ENCODE results near the gene FCN3.

The FCN3 gene

DNA sequence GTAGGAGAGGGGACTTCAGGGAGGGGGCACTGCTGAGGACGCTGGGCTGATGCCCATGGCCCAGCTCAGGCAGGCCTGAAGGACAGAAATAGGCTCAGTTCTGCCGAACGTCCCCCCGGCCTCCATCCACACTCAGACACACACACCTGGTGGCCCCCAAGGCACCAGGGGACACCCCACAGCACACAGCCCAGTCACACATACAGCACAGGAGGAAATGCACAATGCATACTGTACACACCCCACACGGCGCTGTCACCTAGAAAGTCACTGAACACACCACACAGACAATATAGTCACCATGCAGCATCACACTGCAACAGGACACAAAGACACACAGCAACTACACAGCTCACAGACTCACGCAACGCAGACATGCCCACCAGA lies 32.2 kb downstream of the FCN3 start:
- Histone ChIP-seq H3K4me2 (ENCODE audit: low read length) (peak overlapping the region; percentile 97), H2AFZ (ENCODE audit: low read depth, low read length) (peak overlapping the region; percentile 62; the same call in 1 of the 2 replicates), H3K4me3 (ENCODE audit: low read length) (peak overlapping the region; percentile 91), H3K36me3 (replicated peaks; ENCODE audit: low read depth, low read length) (no peaks in the 10 kb centered on the region), H4K20me1 (ENCODE audit: insufficient read depth, low read length) (no peaks in the 10 kb centered on the region), H3K9ac (ENCODE audit: low read length) (peak overlapping the region; percentile 76), H3K4me1 (ENCODE audit: low read length) (peaks cover 25% of the 10 kb centered on the region), H3K27ac (ENCODE audit: low read length) (peak overlapping the region; percentile 53), H3K79me2 (ENCODE audit: low read length) (no peaks in the 10 kb centered on the region), H3K9me3 (ENCODE audit: insufficient read depth, low read length) (no peaks in the 10 kb centered on the region), H3K27me3 (ENCODE audit: low read depth, low read length) (no peaks in the 10 kb centered on the region)
- TF ChIP-seq, protein P1, sequence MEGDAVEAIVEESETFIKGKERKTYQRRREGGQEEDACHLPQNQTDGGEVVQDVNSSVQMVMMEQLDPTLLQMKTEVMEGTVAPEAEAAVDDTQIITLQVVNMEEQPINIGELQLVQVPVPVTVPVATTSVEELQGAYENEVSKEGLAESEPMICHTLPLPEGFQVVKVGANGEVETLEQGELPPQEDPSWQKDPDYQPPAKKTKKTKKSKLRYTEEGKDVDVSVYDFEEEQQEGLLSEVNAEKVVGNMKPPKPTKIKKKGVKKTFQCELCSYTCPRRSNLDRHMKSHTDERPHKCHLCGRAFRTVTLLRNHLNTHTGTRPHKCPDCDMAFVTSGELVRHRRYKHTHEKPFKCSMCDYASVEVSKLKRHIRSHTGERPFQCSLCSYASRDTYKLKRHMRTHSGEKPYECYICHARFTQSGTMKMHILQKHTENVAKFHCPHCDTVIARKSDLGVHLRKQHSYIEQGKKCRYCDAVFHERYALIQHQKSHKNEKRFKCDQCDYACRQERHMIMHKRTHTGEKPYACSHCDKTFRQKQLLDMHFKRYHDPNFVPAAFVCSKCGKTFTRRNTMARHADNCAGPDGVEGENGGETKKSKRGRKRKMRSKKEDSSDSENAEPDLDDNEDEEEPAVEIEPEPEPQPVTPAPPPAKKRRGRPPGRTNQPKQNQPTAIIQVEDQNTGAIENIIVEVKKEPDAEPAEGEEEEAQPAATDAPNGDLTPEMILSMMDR (IDR thresholded peaks at IDR 0.05; ENCODE audit: low read depth, low read length) = no peak
- TF ChIP-seq EZH2phosphoT487 (IDR thresholded peaks at IDR 0.05; ENCODE audit: low read depth) = no peak

DNA sequence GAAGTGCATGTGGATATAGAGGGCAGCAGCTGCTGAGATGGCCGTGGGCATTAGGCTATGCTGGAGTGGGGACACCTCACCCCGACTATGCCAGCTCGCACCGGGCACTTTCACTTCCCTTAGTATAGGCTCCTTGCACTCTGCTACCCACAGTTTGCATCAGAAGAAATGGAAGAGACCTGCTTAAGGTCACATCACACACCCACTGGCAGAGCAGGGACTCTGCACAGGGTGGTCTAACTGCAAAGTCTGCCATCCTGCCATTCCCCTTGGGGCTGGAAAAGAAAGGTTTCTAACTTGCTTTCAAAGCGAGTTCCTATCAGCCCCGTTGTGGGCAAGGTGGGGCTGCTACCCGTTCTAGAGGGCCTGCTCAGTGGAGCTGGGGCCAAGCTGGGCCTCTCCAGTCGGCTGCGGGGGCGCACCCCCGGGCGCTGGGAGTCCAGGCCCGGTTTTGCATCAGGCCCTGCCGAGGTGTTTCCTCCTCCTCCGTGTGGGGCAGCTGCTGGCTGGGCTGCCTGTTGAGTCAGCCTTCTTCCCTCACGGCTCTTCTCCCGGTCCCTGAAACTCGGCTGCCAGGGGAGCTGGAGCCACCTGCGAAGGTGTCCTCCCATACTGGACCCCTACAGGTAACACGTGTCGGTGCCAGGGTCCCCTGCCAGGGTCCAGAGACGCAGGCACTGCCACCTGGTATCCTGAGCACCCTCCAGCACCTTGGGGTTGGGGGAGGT lies 32.9 kb downstream of the FCN3 start, which contains the start of gene SYTL1:
SYTL1 (plus strand) TSS at position 498 of the 728 bp plus-strand sequence. CDS start 3,313 bp downstream, outside the sequence.
- Histone ChIP-seq H3K36me3 (replicated peaks; ENCODE audit: low read depth, low read length) (no peaks in the 10 kb centered on the region), H4K20me1 (ENCODE audit: insufficient read depth, low read length) (no peaks in the 10 kb centered on the region), H3K9me3 (ENCODE audit: insufficient read depth, low read length) (no peaks in the 10 kb centered on the region), H3K9ac (ENCODE audit: low read length) (peak within 1 kb of the TSS; percentile 76), H3K4me1 (ENCODE audit: low read length) (peaks cover 25% of the 10 kb centered on the region), H3K4me2 (ENCODE audit: low read length) (peak within 1 kb of the TSS; percentile 97), H3K4me3 (ENCODE audit: low read length) (peak within 1 kb of the TSS; percentile 91), H2AFZ (ENCODE audit: low read depth, low read length) (peak within 1 kb of the TSS; percentile 62), H3K79me2 (ENCODE audit: low read length) (no peaks in the 10 kb centered on the region), H3K27me3 (ENCODE audit: low read depth, low read length) (no peaks in the 10 kb centered on the region), H3K27ac (ENCODE audit: low read length) (peak within 1 kb of the TSS; percentile 53)
- TF ChIP-seq EZH2phosphoT487 (IDR thresholded peaks at IDR 0.05; ENCODE audit: low read depth) = no peak
- TF ChIP-seq, protein P1 (IDR thresholded peaks at IDR 0.05; ENCODE audit: low read depth, low read length) = no peak

DNA sequence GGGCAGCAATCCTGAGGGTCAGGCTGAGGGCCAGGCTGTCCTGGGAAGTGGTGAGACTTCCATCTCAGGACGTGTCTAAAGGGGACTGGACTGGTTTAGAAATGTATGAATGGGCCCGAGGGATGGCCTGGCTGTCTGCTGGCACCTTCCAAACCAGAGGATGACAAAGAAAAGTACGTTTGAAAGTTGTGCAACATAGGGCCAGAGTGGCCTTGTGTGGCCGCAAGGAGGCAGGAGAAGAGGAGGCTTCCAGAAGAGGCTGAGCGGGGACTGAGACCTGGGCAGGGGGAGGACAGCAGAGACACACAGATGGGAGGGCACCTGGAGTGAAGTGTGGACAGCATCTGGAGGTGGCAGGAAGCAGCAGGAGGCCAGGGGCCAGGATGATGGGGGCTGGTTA lies 35.4 kb downstream of the FCN3 start:
- TF ChIP-seq, protein P1 (IDR thresholded peaks at IDR 0.05; ENCODE audit: low read depth, low read length) = no peak
- TF ChIP-seq EZH2phosphoT487 (IDR thresholded peaks at IDR 0.05; ENCODE audit: low read depth) = no peak
- Histone ChIP-seq H3K9ac (ENCODE audit: low read length) (no peak overlapping the region), H3K9me3 (ENCODE audit: insufficient read depth, low read length) (no peaks in the 10 kb centered on the region)

DNA sequence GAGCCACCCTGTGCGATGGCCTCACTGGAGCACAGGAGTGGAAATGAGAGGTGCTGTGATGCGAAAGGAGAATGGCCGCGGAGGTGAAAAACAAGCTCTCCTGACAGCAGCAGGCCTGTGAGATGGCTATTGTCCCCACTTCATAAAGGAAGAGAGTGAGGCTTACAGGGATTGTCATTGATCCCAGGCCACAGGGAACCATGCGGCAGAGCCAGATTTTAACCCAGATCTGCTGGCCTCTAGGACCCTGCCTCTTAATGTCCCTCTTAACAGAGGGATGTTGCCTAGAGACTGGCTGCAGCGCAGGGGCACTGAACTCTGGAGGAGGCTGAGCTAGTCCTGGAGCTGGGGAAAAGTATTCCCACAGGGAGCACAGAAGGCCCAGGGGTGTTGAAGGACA lies 35.9 kb downstream of the FCN3 start:
- TF ChIP-seq, protein P1 (IDR thresholded peaks at IDR 0.05; ENCODE audit: low read depth, low read length) = no peak
- no peak for TF ChIP-seq EZH2phosphoT487 (IDR thresholded peaks at IDR 0.05; ENCODE audit: low read depth)
- Histone ChIP-seq H3K4me3 (ENCODE audit: low read length) (no peak overlapping the region), H4K20me1 (ENCODE audit: insufficient read depth, low read length) (no peaks in the 10 kb centered on the region), H3K9ac (ENCODE audit: low read length) (no peak overlapping the region), H3K4me1 (ENCODE audit: low read length) (peaks cover 25% of the 10 kb centered on the region), H3K36me3 (replicated peaks; ENCODE audit: low read depth, low read length) (no peaks in the 10 kb centered on the region), H3K79me2 (ENCODE audit: low read length) (no peaks in the 10 kb centered on the region), H3K27ac (ENCODE audit: low read length) (no peak overlapping the region), H3K4me2 (ENCODE audit: low read length) (no peak overlapping the region), H3K27me3 (ENCODE audit: low read depth, low read length) (no peaks in the 10 kb centered on the region), H3K9me3 (ENCODE audit: insufficient read depth, low read length) (no peaks in the 10 kb centered on the region), H2AFZ (ENCODE audit: low read depth, low read length) (no peak overlapping the region)

More for the DNA sequence above, 35.4 kb downstream of the FCN3 start:
- no peaks in the 10 kb centered on the region for H3K79me2 ChIP-seq (ENCODE audit: low read length)
- peaks cover 25% of the 10 kb centered on the region for H3K4me1 ChIP-seq (ENCODE audit: low read length)
- no peak overlapping the region for H3K27ac ChIP-seq (ENCODE audit: low read length)
- no peak overlapping the region for H3K4me3 ChIP-seq (ENCODE audit: low read length)
- H4K20me1 ChIP-seq (ENCODE audit: insufficient read depth, low read length) = no peaks in the 10 kb centered on the region
- no peak overlapping the region for H3K4me2 ChIP-seq (ENCODE audit: low read length)
- H3K36me3 ChIP-seq (replicated peaks; ENCODE audit: low read depth, low read length) = no peaks in the 10 kb centered on the region
- H2AFZ ChIP-seq (ENCODE audit: low read depth, low read length) = no peak overlapping the region
- H3K27me3 ChIP-seq (ENCODE audit: low read depth, low read length) = no peaks in the 10 kb centered on the region

Data from OCI-LY3 (cell line).